Hepatocyte (in vitro differentiated cells): Measurements from ENCODE around the gene RREB1.

Experiments used
- CTCF ChIP-seq: fragments of 200-600 bp; sonication (generic); IDR thresholded peaks from 2 replicates; pipeline ENCODE4 v1.5.1; 2016; ENCODE audit warnings: antibody characterized with exemption, mild to moderate bottlenecking; ENCODE audit not compliant: poor library complexity
- EZH2 ChIP-seq: fragments of 200-600 bp; sonication (generic); IDR thresholded peaks from 2 replicates; pipeline ENCODE4 v1.6.1; 2016; ENCODE audit warnings: antibody characterized with exemption, mild to moderate bottlenecking, borderline replicate concordance
- EZH2phosphoT487 ChIP-seq: fragments of 200-600 bp; sonication (generic); IDR thresholded peaks from one replicate; pipeline ENCODE4 v1.6.1; 2018; ENCODE audit warnings: antibody characterized with exemption, mild to moderate bottlenecking, low read depth, moderate library complexity; ENCODE audit not compliant: unreplicated experiment, severe bottlenecking

GRCh38 chr6:7267466-7268091 lies 159.8 kb downstream of the RREB1 start:
- TF ChIP-seq CTCF, result no peak
- TF ChIP-seq EZH2, result no peak
- TF ChIP-seq EZH2phosphoT487, result no peak
